ENCODE data around the gene MAFF. TPM values are rescaled to one million over a fixed set of nuclear protein-coding genes. Genes with fewer than 3 reads are reported as not detected.
A peak's percentile ranks its signal among the peaks of the same experiment; 100 is the strongest.

MAFF gene
- total RNA-seq, 1 donor from 2014 or later = 3.9 TPM

- Mint-ChIP-seq H3K4me1 (peaks cover 8% of the 10 kb centered on the region), H3K4me3 (no peak overlapping the region), H3K27ac (ENCODE audit: unreplicated experiment) (no peak overlapping the region), H3K27me3 (ENCODE audit: low read depth) (no peaks in the 10 kb centered on the region), H3K9me3 (no peaks in the 10 kb centered on the region), H3K36me3 (ENCODE audit: low read depth) (peaks cover 3% of the 10 kb centered on the region)
- no peak for DNase-seq (ENCODE audit: low read depth, low spot score)
- no peak for TF ChIP-seq CTCF (conservative IDR thresholded peaks at IDR 0.05)
Observed at GRCh38 chr22:38223289-38223960, 21.6 kb downstream of the MAFF start.

- H3K4me3 Mint-ChIP-seq = no peak overlapping the region
- peak overlapping the region; percentile 43 for H3K27ac Mint-ChIP-seq (ENCODE audit: unreplicated experiment)
- DNase-seq (ENCODE audit: low read depth, low spot score) = no peak
- no peaks in the 10 kb centered on the region for H3K27me3 Mint-ChIP-seq (ENCODE audit: low read depth)
- no peaks in the 10 kb centered on the region for H3K9me3 Mint-ChIP-seq
- H3K36me3 Mint-ChIP-seq (ENCODE audit: low read depth) = peaks cover 10% of the 10 kb centered on the region
- no peak for TF ChIP-seq CTCF (conservative IDR thresholded peaks at IDR 0.05)
- peaks cover 7% of the 10 kb centered on the region for H3K4me1 Mint-ChIP-seq
Observed at GRCh38 chr22:38226853-38227649, 25.3 kb downstream of the MAFF start.

GRCh38 chr22:38228326-38228872 lies 26.6 kb downstream of the MAFF start:
- Mint-ChIP-seq H3K36me3 (ENCODE audit: low read depth) (peaks cover 10% of the 10 kb centered on the region), H3K27ac (ENCODE audit: unreplicated experiment) (peak overlapping the region; percentile 58), H3K9me3 (no peaks in the 10 kb centered on the region), H3K4me3 (peak overlapping the region; percentile 47), H3K4me1 (peaks cover 7% of the 10 kb centered on the region), H3K27me3 (ENCODE audit: low read depth) (no peaks in the 10 kb centered on the region)
- no peak for TF ChIP-seq CTCF (conservative IDR thresholded peaks at IDR 0.05)
- no peak for DNase-seq (ENCODE audit: low read depth, low spot score)

- no peaks in the 10 kb centered on the region for H3K9me3 Mint-ChIP-seq
- peak overlapping the region; percentile 58 for H3K27ac Mint-ChIP-seq (ENCODE audit: unreplicated experiment)
- H3K4me3 Mint-ChIP-seq = peak overlapping the region; percentile 47
- peaks cover 7% of the 10 kb centered on the region for H3K4me1 Mint-ChIP-seq
- H3K36me3 Mint-ChIP-seq (ENCODE audit: low read depth) = peaks cover 10% of the 10 kb centered on the region
- TF ChIP-seq CTCF (conservative IDR thresholded peaks at IDR 0.05) = no peak
- no peak for DNase-seq (ENCODE audit: low read depth, low spot score)
- H3K27me3 Mint-ChIP-seq (ENCODE audit: low read depth) = no peaks in the 10 kb centered on the region
Observed at GRCh38 chr22:38228873-38229740, 27.3 kb downstream of the MAFF start.

All from neural crest cell (in vitro differentiated cells).